PFSK-1 (cell line): ENCODE data around the gene MRPL4.

Experiments used
- FOXP2 ChIP-seq: optimal IDR thresholded peaks from 2 replicates; pipeline ENCODE3; 2011; ENCODE audit warnings: borderline replicate concordance, control low read depth, inconsistent platforms; ENCODE audit not compliant: insufficient read depth; ENCODE audit errors: extremely low read length, extremely low read depth
- POLR2AphosphoS5 ChIP-seq: IDR thresholded peaks from 2 replicates; pipeline ENCODE4 v1.6.1; 2012; ENCODE audit warnings: low read depth, mild to moderate bottlenecking, control low read depth, low read length, moderate library complexity
- REST ChIP-seq, 2 experiments: IDR thresholded peaks; 2 replicates each; pipeline versions ENCODE4 v1.6.1 to v1.8.0; 2011 to 2012; ENCODE audit warnings: low read depth in 2 of 2, low read length in 2 of 2, control low read depth in 1 of 2, inconsistent platforms in 1 of 2, mild to moderate bottlenecking in 1 of 2, moderate library complexity in 1 of 2; ENCODE audit not compliant: insufficient read depth in 1 of 2
- SIN3A ChIP-seq: IDR thresholded peaks from 2 replicates; pipeline ENCODE4 v1.6.1; 2012; ENCODE audit warnings: mild to moderate bottlenecking, low read length, moderate library complexity, borderline replicate concordance; ENCODE audit not compliant: insufficient read depth
- TAF1 ChIP-seq: IDR thresholded peaks from 2 replicates; pipeline ENCODE4 v1.6.1; 2012; ENCODE audit warnings: low read length, control low read depth, borderline replicate concordance; ENCODE audit not compliant: insufficient read depth

The MRPL4 gene

GRCh38 chr19:10233946-10234345, 18.1 kb upstream of the MRPL4 start:
- TF ChIP-seq REST (IDR thresholded peaks at IDR 0.05; ENCODE audit: insufficient read depth in 1 of 2, low read depth in 2 of 2, low read length in 2 of 2) (no peak), POLR2AphosphoS5 (no peak)

GRCh38 chr19:10235003-10235402, 17.0 kb upstream of the MRPL4 start:
- TF ChIP-seq REST (IDR thresholded peaks at IDR 0.05; ENCODE audit: insufficient read depth in 1 of 2, low read depth in 2 of 2, low read length in 2 of 2), result no peak
- no peak for TF ChIP-seq FOXP2
- no peak for TF ChIP-seq SIN3A
- no peak for TF ChIP-seq TAF1
- no peak for TF ChIP-seq POLR2AphosphoS5

- no peak for TF ChIP-seq REST (IDR thresholded peaks at IDR 0.05; ENCODE audit: insufficient read depth in 1 of 2, low read depth in 2 of 2, low read length in 2 of 2)
- no peak for TF ChIP-seq FOXP2
- no peak for TF ChIP-seq SIN3A
- TF ChIP-seq TAF1, result no peak
- no peak for TF ChIP-seq POLR2AphosphoS5
These were observed 14.3 kb upstream of the MRPL4 start for GRCh38 chr19:10237702-10238101.

- TF ChIP-seq SIN3A (no peak), TAF1 (no peak), FOXP2 (no peak), REST (IDR thresholded peaks at IDR 0.05; ENCODE audit: insufficient read depth in 1 of 2, low read depth in 2 of 2, low read length in 2 of 2) (no peak), POLR2AphosphoS5 (no peak)
These were observed 13.7 kb upstream of the MRPL4 start for GRCh38 chr19:10238172-10238783.

- no peak for TF ChIP-seq SIN3A
- no peak for TF ChIP-seq FOXP2
- TF ChIP-seq TAF1, result no peak
- no peak for TF ChIP-seq REST (IDR thresholded peaks at IDR 0.05; ENCODE audit: insufficient read depth in 1 of 2, low read depth in 2 of 2, low read length in 2 of 2)
- TF ChIP-seq POLR2AphosphoS5, result no peak
These were observed 8.4 kb upstream of the MRPL4 start for GRCh38 chr19:10243606-10244005.
